ENCODE measurements around the gene NSMCE4A. TPM values are rescaled to one million over a fixed set of nuclear protein-coding genes. Genes with fewer than 3 reads are reported as not detected.

NSMCE4A gene
- total RNA-seq, 1 experiment from 2014 or later, result 111 TPM

DNA sequence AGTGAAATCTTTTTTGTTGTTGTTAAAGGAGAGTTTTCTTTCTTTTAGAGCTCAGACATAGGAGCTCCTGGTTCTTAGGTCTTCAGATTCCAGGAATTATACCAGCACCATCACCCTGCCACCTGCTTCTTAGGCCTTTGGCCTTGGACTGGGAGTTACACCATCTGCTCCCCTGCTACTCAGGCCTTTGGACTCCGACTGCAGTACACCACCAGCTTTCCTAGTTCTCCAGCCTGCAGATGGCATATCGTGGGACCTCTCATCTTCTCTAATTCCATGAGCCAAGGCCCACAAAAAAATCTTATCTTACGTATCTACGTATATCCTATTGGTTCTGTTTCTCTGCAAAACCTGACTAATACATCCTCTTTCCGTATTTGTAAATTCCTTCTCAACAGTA is 8.8 kb upstream of the NSMCE4A start:
- H3K27me3 ChIP-seq (replicated peaks; ENCODE audit: control insufficient read depth, insufficient read depth, low read length), result no peaks in the 10 kb centered on the region
- Mint-ChIP-seq H3K9me3 (ENCODE audit: unreplicated experiment) (peaks cover 31% of the 10 kb centered on the region), H3K4me1 (ENCODE audit: low read depth, unreplicated experiment) (no peaks in the 10 kb centered on the region), H3K36me3 (ENCODE audit: insufficient read depth, unreplicated experiment) (no peaks in the 10 kb centered on the region), H3K27me3 (ENCODE audit: insufficient read depth, unreplicated experiment) (no peaks in the 10 kb centered on the region), H3K4me3 (ENCODE audit: unreplicated experiment) (no peak overlapping the region), H3K27ac (ENCODE audit: unreplicated experiment) (no peak overlapping the region)
- DNase-seq, result no peak
- BruUV-seq (replicated peaks), result no TSS peak
- no peak overlapping the region for H3K4me3 ChIP-seq (ENCODE audit: low read depth, low read length)
- H3K4me1 ChIP-seq, result peaks cover 7% of the 10 kb centered on the region; the same call in 1 of the 2 replicates
- ChIA-PET CTCF (no interaction called here), POLR2A (no interaction called here)
- TF ChIP-seq, protein P1, sequence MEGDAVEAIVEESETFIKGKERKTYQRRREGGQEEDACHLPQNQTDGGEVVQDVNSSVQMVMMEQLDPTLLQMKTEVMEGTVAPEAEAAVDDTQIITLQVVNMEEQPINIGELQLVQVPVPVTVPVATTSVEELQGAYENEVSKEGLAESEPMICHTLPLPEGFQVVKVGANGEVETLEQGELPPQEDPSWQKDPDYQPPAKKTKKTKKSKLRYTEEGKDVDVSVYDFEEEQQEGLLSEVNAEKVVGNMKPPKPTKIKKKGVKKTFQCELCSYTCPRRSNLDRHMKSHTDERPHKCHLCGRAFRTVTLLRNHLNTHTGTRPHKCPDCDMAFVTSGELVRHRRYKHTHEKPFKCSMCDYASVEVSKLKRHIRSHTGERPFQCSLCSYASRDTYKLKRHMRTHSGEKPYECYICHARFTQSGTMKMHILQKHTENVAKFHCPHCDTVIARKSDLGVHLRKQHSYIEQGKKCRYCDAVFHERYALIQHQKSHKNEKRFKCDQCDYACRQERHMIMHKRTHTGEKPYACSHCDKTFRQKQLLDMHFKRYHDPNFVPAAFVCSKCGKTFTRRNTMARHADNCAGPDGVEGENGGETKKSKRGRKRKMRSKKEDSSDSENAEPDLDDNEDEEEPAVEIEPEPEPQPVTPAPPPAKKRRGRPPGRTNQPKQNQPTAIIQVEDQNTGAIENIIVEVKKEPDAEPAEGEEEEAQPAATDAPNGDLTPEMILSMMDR (IDR thresholded peaks at IDR 0.05; ENCODE audit: insufficient read depth in 1 of 2, low read depth in 1 of 2, low read length in 1 of 2, severe bottlenecking in 1 of 2, unreplicated experiment in 1 of 2), result no peak
- intact Hi-C loops (cut with micrococcal nuclease; ENCODE audit: unreplicated experiment), result no loop called here
- H3K9me3 ChIP-seq, result peaks cover 13% of the 10 kb centered on the region
- H3K36me3 ChIP-seq (ENCODE audit: control insufficient read depth, insufficient read depth, low read length), result no peaks in the 10 kb centered on the region

DNA sequence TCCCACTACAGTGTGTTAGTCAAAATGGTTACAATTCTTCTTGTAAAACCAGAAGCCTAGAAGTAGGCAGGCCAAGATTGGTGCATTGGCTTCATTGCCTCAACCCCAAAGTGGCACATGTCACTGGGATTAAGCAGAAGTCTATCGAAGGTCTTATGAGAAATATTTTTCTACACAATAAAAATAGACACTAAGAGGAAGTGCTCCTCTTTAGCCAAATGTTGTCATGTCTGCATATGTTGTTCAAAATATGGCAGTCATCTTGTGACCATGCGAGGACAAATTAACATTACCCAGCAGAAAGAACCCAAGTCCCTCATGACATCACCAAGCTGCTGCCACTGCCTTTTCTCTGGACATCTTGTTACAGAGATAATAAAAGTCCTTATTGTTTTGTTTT is 6.3 kb upstream of the NSMCE4A start:
- Mint-ChIP-seq H3K9me3 (ENCODE audit: unreplicated experiment) (peaks cover 31% of the 10 kb centered on the region), H3K4me3 (ENCODE audit: unreplicated experiment) (no peak overlapping the region), H3K36me3 (ENCODE audit: insufficient read depth, unreplicated experiment) (no peaks in the 10 kb centered on the region), H3K27me3 (ENCODE audit: insufficient read depth, unreplicated experiment) (no peaks in the 10 kb centered on the region), H3K4me1 (ENCODE audit: low read depth, unreplicated experiment) (no peaks in the 10 kb centered on the region), H3K27ac (ENCODE audit: unreplicated experiment) (no peak overlapping the region)
- no peak for DNase-seq
- ChIA-PET CTCF (no interaction called here), POLR2A (no interaction called here)
- no TSS peak for BruUV-seq (replicated peaks)
- intact Hi-C loops (cut with micrococcal nuclease; ENCODE audit: unreplicated experiment), result no loop called here
- Histone ChIP-seq H3K4me1 (no peaks in the 10 kb centered on the region), H3K4me3 (ENCODE audit: low read depth, low read length) (no peak overlapping the region), H3K36me3 (ENCODE audit: control insufficient read depth, insufficient read depth, low read length) (no peaks in the 10 kb centered on the region), H3K9me3 (peaks cover 14% of the 10 kb centered on the region), H3K27me3 (replicated peaks; ENCODE audit: control insufficient read depth, insufficient read depth, low read length) (no peaks in the 10 kb centered on the region)
- TF ChIP-seq, protein P1 (IDR thresholded peaks at IDR 0.05; ENCODE audit: insufficient read depth in 1 of 2, low read depth in 1 of 2, low read length in 1 of 2, severe bottlenecking in 1 of 2, unreplicated experiment in 1 of 2), result no peak

DNA sequence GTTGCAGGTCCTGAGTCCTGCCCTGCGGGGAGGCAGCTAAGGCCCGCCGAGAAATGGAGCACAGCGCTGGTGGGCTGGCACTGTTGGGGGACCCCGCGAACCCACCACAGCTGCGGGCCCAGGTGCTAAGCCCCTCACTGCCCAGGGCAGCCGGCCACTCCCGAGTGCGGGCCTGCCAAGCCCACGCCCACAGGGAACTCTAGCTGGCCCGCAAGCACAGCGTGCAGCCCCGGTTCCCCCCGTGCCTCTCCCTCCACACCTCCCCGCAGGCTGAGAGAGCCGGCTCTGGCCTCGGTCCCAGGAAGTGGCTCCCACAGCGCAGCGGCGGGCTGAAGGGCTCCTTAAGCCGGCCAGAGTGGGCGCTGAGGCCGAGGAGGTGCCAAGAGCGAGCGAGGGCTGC is 3.5 kb upstream of the NSMCE4A start:
- Mint-ChIP-seq H3K4me3 (ENCODE audit: unreplicated experiment) (no peak overlapping the region), H3K27me3 (ENCODE audit: insufficient read depth, unreplicated experiment) (no peaks in the 10 kb centered on the region), H3K27ac (ENCODE audit: unreplicated experiment) (no peak overlapping the region), H3K36me3 (ENCODE audit: insufficient read depth, unreplicated experiment) (peaks cover 9% of the 10 kb centered on the region), H3K4me1 (ENCODE audit: low read depth, unreplicated experiment) (no peaks in the 10 kb centered on the region), H3K9me3 (ENCODE audit: unreplicated experiment) (peaks cover 22% of the 10 kb centered on the region)
- DNase-seq, result no peak
- Histone ChIP-seq H3K36me3 (ENCODE audit: control insufficient read depth, insufficient read depth, low read length) (no peaks in the 10 kb centered on the region), H3K9me3 (peaks cover 9% of the 10 kb centered on the region), H3K27me3 (replicated peaks; ENCODE audit: control insufficient read depth, insufficient read depth, low read length) (no peaks in the 10 kb centered on the region), H3K4me3 (ENCODE audit: low read depth, low read length) (no peak overlapping the region), H3K4me1 (peaks cover 2% of the 10 kb centered on the region)
- intact Hi-C loops (cut with micrococcal nuclease; ENCODE audit: unreplicated experiment), result no loop called here
- ChIA-PET CTCF (no interaction called here), POLR2A (no interaction called here)
- no TSS peak for BruUV-seq (replicated peaks)
- TF ChIP-seq, protein P1 (IDR thresholded peaks at IDR 0.05; ENCODE audit: insufficient read depth in 1 of 2, low read depth in 1 of 2, low read length in 1 of 2, severe bottlenecking in 1 of 2, unreplicated experiment in 1 of 2), result no peak
